Right cardiac atrium (tissue), 5 donors: ENCODE measurements around the gene BPIFB6. TPM values are rescaled to one million over a fixed set of nuclear protein-coding genes. Genes with fewer than 3 reads are reported as not detected.

Experiments used
- ATAC-seq, 2 donors: fragments of 200-7000 bp; cut with Tn5 transposase; one replicate each; pipeline versions ENCODE4 v1.8.0 to v1.9.1; 2020; ENCODE audit warnings: moderate library complexity in 2 of 2, mild to moderate bottlenecking in 1 of 2
- DNase-seq, 3 donors: peaks; one replicate each; pipeline ENCODE4 v3.0.0-alpha.2; 2020
- H3K27ac ChIP-seq: one replicate; pipeline ENCODE4 v1.5.1; 2013; ENCODE audit warnings: mild to moderate bottlenecking, low read length, control low read depth, moderate library complexity
- H3K27me3 ChIP-seq: one replicate; pipeline ENCODE4 v1.6.1; 2013; ENCODE audit not compliant: control insufficient read depth, insufficient read depth
- H3K4me1 ChIP-seq: one replicate; pipeline ENCODE4 v1.6.1; 2013; ENCODE audit warnings: low read length; ENCODE audit not compliant: control insufficient read depth, insufficient read depth
- H3K4me3 ChIP-seq: one replicate; pipeline ENCODE4 v1.5.1; 2013; ENCODE audit warnings: low read length, control low read depth
- H3K9me3 ChIP-seq: one replicate; pipeline ENCODE4 v1.6.1; 2013; ENCODE audit warnings: low read length; ENCODE audit not compliant: control insufficient read depth
- WGBS: extraction: QIAGEN DNeasy Blood & Tissue Kit; methylation state at CpG from one replicate; pipeline ENCODE4 v1.1.7; 2013; 5-methylcytosine and 5-hydroxymethylcytosine counted together
- intact Hi-C, 4 donors: fragments of 100-400 bp; cut with DNase I; formaldehyde crosslinking; loops; one replicate each; pipeline versions ENCODE4 v1.11.0 to v1.14.0; 2022 to 2023
- polyA plus RNA-seq: library from polyadenylated mRNA; stranded (reverse); fragments of 200-250 nt; gene quantifications from one replicate; pipeline ENCODE4 v1.2.3, GENCODE V29; 2013
- total RNA-seq, 4 donors: library from RNA; stranded (reverse); fragmentation: NEBNext Ultra II Directional; extraction: Animal tissue kit (Norgen Biotek cat#: 25700); gene quantifications; one replicate each; pipeline ENCODE4 v1.2.1, GENCODE V29; 2021
- donor health status: healthy with polysubstance abuse.
- donor health status: DM: no; HTN: yes; CAD: no.
- donor health status: DM: no; HTN: no; CAD: no.
- donor health status: DM: no; HTN: yes; CAD: no; lungs with severe emphysema.
- donor health status: DM: yes; HTN: yes; CAD: no.

The BPIFB6 gene
- total and polyA plus RNA-seq, 5 donors = not detected

GRCh38 chr20:33004141-33004751 lies 27.2 kb upstream of the BPIFB6 start, which contains the start of gene SUN5:
SUN5 (minus strand) TSS chr20:33004433; CDS start chr20:33004340, 93 bp downstream.
- DNase-seq (no peak), ATAC-seq (no peak)
- Histone ChIP-seq H3K4me1 (no peaks in the 10 kb centered on the region), H3K4me3 (no peak within 1 kb of the TSS), H3K9me3 (no peaks in the 10 kb centered on the region), H3K27ac (no peak within 1 kb of the TSS), H3K27me3 (no peaks in the 10 kb centered on the region)
- 80% methylated on average over 6 of the region's 6 CpGs for WGBS
- intact Hi-C loops = no loop called here

GRCh38 chr20:33005132-33005566 lies 26.3 kb upstream of the BPIFB6 start:
- WGBS = 47% methylated on average over 4 of the region's 4 CpGs
- intact Hi-C loops = no loop called here
- no peak for ATAC-seq

GRCh38 chr20:33005908-33006775 lies 25.3 kb upstream of the BPIFB6 start:
- H3K27ac ChIP-seq = no peak overlapping the region
- H3K4me3 ChIP-seq = no peak overlapping the region
- H3K9me3 ChIP-seq = no peaks in the 10 kb centered on the region
- intact Hi-C loops = no loop called here
- ATAC-seq = no peak
- no peaks in the 10 kb centered on the region for H3K4me1 ChIP-seq
- no peak for DNase-seq
- 75% methylated on average over 8 of the region's 8 CpGs for WGBS
- H3K27me3 ChIP-seq = no peaks in the 10 kb centered on the region

More at GRCh38 chr20:33005132-33005566, 26.3 kb upstream of the BPIFB6 start:
- no peaks in the 10 kb centered on the region for H3K4me1 ChIP-seq
- H3K4me3 ChIP-seq = no peak overlapping the region
- H3K27ac ChIP-seq = no peak overlapping the region
- no peak for DNase-seq
- no peaks in the 10 kb centered on the region for H3K27me3 ChIP-seq
- H3K9me3 ChIP-seq = no peaks in the 10 kb centered on the region

- Histone ChIP-seq H3K27ac (no peak overlapping the region), H3K27me3 (no peaks in the 10 kb centered on the region), H3K4me1 (no peaks in the 10 kb centered on the region), H3K4me3 (no peak overlapping the region), H3K9me3 (no peaks in the 10 kb centered on the region)
- ATAC-seq = no peak
- WGBS = 84% methylated on average over 8 of the region's 8 CpGs
- intact Hi-C loops = no loop called here
- DNase-seq = no peak
These were observed 24.6 kb upstream of the BPIFB6 start for GRCh38 chr20:33006776-33007375.

- intact Hi-C loops = no loop called here
- H3K4me3 ChIP-seq = no peak within 1 kb of the TSS
- H3K4me1 ChIP-seq = no peaks in the 10 kb centered on the region
- no peaks in the 10 kb centered on the region for H3K9me3 ChIP-seq
- ATAC-seq (no peak), DNase-seq (no peak)
- no peak within 1 kb of the TSS for H3K27ac ChIP-seq
- WGBS = 87% methylated on average over 11 of the region's 11 CpGs
- H3K27me3 ChIP-seq = no peaks in the 10 kb centered on the region
These were observed 23.8 kb upstream of the BPIFB6 start, which contains the start of gene BPIFB2 for GRCh38 chr20:33007376-33008335. BPIFB2 (plus strand) TSS chr20:33007704; CDS start chr20:33008575, 871 bp downstream.

- ATAC-seq (no peak), DNase-seq (no peak)
- Histone ChIP-seq H3K4me1 (no peaks in the 10 kb centered on the region), H3K27ac (no peak overlapping the region), H3K9me3 (no peaks in the 10 kb centered on the region), H3K27me3 (no peaks in the 10 kb centered on the region), H3K4me3 (no peak overlapping the region)
- WGBS = 85% methylated on average over 23 of the region's 23 CpGs
- intact Hi-C loops = no loop called here
These were observed 22.9 kb upstream of the BPIFB6 start for GRCh38 chr20:33008336-33009213.

- DNase-seq = no peak
- intact Hi-C loops = no loop called here
- Histone ChIP-seq H3K4me3 (no peak overlapping the region), H3K27ac (no peak overlapping the region), H3K27me3 (no peaks in the 10 kb centered on the region), H3K9me3 (no peaks in the 10 kb centered on the region), H3K4me1 (no peaks in the 10 kb centered on the region)
- no peak for ATAC-seq
- WGBS = 52% methylated on average over 19 of the region's 19 CpGs
These were observed 22.0 kb upstream of the BPIFB6 start for GRCh38 chr20:33009214-33010132.

- H3K27ac ChIP-seq = no peak overlapping the region
- no peak for ATAC-seq
- H3K4me3 ChIP-seq = no peak overlapping the region
- H3K27me3 ChIP-seq = no peaks in the 10 kb centered on the region
- no peaks in the 10 kb centered on the region for H3K4me1 ChIP-seq
- intact Hi-C loops = no loop called here
- no peak for DNase-seq
- H3K9me3 ChIP-seq = no peaks in the 10 kb centered on the region
- WGBS = 79% methylated on average over 5 of the region's 5 CpGs
These were observed 21.3 kb upstream of the BPIFB6 start for GRCh38 chr20:33010133-33010504.
